Activated CD8-positive, alpha-beta memory T cell treated with anti-CD3 and anti-CD28 coated beads for 36 hours (primary cell): Measurements from ENCODE around the gene STARD13. TPM values are rescaled to one million over a fixed set of nuclear protein-coding genes. Genes with fewer than 3 reads are reported as not detected.

Source experiments
- CTCF ChIA-PET: fragments of 350-600 bp; sonication (Branson Sonifier 250); formaldehyde crosslinking; loops from one replicate; lab custom pipeline; 2021; ENCODE audit warnings: antibody characterized with exemption; lab: Charles Lee
- POLR2A ChIA-PET: fragments of 350-600 bp; sonication (Branson Sonifier 250); formaldehyde crosslinking; loops from one replicate; lab custom pipeline; 2021; ENCODE audit warnings: antibody characterized with exemption; lab: Charles Lee
- total RNA-seq, 2 experiments: library from RNA; stranded (reverse); gene quantifications; one replicate each; pipeline ENCODE4 v1.2.3, GENCODE V29; 2021

The STARD13 gene
- total RNA-seq, 2 experiments from 2014 or later: 0.19 to 0.23 TPM

DNA sequence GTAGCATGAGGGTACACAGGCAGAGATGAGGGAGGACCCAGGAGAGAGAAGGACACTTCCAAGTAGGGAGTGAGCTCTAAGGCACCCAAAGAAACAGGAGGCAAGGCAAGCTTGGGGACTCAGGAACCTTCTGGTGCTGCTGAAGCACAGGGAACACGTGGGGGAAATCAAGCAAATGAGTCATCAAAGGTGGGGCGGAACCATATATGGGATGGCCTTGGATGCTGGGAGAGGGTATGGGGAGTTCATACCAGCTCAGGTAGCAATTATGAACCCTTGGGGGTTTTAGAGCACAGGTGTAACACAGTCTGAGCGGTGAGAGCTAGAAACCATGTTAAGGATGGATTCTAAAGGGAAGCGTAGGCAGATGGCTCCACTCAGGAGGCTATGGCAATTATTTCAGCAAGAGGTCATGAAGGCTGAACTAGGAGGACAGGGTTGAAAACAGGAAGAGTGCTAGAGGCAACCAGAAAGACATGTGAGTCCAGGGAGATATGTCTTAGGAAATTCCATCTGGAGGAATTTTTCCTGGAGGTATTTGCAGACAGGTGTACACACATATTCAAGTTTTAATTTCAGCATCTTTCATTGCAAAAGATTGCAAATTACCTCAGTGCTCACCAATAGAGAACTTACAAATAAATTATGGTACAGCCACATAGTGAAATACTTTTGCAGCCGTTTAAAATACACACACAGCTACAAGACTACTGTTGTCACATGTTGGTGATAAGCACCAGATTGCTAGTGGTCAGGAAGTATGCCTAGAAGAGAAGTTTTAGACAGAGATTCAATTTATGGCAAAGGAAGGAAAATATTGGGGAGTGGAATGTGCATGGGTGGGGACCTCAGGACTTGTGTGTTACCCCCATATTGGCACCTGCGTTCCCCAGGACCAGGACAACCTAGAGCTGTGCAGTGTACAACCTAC is 77.0 kb downstream of the STARD13 start:
- ChIA-PET POLR2A (no interaction called here), CTCF (interaction anchor here (1.3 kb wide), 1 partner anchor 14 kb away, joined by 3 read pairs; no protein-coding TSS in a partner anchor)

DNA sequence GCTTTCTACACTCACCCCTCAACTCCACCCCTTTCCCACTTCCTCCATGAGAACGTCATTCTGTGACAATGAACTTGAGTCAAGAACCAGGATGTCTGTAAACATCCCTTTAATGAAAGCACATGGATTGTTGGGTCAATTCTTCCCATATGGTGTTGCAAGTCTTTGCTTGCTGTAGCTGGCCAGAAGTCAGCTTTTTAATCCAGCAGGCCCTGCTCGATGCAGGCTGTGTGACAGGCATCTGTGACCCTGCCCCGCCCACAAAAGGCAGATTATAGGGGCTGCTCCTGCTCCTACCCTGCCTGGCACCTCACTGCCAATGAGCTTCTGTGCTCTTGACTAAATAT is 78.0 kb downstream of the STARD13 start:
- ChIA-PET CTCF (interaction anchor here (0.5 to 1.3 kb wide), 2 partner anchors 15 to 23 kb away, joined by 3 read pairs; no protein-coding TSS in a partner anchor), POLR2A (interaction anchor here (0.5 kb wide), 1 partner anchor 669 kb away, joined by 3 read pairs; no protein-coding TSS in a partner anchor)

DNA sequence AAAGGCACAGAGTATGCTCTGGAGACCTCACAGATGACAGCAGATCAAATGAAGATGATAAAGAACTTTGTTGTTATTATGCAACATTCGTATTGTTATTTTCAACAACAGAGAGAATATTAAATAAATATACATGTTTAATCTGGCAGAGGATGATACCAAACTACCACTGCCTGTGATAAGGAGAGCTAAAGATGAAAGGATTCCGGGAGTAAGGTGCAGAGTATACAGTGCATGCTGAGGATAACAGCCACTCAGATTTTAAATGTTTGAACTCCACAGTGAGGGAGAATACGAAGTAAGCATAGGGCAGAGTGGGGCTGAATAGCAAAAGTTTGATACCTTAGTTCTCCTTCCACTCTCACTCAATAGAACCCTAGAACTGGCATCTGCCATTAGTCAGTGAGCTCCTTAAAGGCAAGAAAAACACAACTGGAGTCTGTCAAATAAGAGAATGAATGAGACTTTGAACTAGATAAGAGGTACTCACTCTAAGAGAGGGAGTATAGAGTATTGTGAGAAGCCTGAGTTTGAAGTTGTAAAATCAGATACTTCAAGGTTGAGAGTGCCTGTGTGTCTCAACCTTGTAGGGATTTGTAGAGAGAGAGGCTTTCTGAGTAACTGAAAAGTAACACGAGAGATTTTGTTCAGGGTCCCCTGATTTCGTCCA is 78.5 kb downstream of the STARD13 start:
- CTCF ChIA-PET: interaction anchor here (0.5 to 1.3 kb wide), 2 partner anchors 15 to 23 kb away, joined by 3 read pairs; no protein-coding TSS in a partner anchor
- POLR2A ChIA-PET: interaction anchor here (0.5 kb wide), 1 partner anchor 668 kb away, joined by 3 read pairs; no protein-coding TSS in a partner anchor

DNA sequence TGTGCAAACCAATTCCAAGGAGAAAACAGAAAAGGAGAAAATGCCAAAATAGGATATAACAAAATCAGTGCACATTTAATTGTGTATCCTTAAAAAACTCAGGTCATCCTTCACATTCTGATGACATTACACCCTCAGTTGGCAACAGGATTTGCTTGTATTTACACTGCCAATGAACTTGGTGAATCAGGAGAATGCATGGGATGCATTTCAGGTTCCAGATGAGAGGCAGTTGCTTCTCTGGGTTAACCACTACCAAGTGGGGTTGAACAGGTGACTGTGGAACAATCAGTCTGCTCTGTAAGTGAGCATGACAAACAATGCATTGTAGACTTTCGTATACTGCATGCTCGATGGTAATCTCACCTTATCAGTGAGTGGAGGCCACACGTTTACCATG is 79.1 kb downstream of the STARD13 start:
- ChIA-PET CTCF (no interaction called here), POLR2A (no interaction called here)

DNA sequence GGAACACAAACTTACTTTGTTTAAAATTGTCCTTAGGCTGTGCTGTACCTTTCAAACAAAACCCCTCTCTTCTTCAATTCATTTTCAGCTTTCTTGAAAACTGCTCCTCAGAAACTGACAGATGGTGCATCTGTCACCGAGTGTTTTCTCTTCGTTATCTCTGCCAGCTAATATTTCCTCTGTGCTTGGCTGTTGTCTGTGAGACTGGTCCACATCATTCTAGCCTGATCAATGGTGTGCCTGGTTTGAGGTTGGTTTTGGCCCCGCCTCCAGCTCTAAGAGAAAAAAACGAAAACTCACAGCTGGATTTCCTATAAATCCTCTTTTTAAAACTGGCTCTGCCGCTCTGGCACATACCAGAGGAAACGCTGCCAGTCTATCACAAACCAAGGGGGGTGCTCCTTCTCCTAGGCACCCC is 79.7 kb downstream of the STARD13 start:
- POLR2A ChIA-PET: no interaction called here

DNA sequence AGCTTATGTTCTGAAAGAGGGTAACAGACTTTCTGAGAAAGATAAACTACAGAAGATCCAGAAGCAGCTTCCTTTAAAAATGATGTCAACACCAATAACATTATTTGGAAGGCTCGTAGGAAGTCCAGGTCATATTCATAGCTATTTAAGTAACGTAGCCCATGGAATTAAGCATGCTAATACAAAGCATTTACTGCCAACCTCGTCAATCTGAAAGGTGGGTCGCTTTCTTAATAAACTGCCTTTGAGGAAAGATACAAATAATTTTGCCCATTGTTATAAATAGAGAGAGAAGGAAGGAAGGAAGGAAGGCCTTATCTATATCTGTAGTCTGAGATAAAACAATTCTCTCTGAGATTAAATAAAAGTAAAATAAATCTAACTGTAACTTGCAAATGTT is 80.3 kb downstream of the STARD13 start:
- ChIA-PET CTCF (no interaction called here), POLR2A (no interaction called here)

More for the DNA sequence above, 79.7 kb downstream of the STARD13 start:
- CTCF ChIA-PET: no interaction called here

DNA sequence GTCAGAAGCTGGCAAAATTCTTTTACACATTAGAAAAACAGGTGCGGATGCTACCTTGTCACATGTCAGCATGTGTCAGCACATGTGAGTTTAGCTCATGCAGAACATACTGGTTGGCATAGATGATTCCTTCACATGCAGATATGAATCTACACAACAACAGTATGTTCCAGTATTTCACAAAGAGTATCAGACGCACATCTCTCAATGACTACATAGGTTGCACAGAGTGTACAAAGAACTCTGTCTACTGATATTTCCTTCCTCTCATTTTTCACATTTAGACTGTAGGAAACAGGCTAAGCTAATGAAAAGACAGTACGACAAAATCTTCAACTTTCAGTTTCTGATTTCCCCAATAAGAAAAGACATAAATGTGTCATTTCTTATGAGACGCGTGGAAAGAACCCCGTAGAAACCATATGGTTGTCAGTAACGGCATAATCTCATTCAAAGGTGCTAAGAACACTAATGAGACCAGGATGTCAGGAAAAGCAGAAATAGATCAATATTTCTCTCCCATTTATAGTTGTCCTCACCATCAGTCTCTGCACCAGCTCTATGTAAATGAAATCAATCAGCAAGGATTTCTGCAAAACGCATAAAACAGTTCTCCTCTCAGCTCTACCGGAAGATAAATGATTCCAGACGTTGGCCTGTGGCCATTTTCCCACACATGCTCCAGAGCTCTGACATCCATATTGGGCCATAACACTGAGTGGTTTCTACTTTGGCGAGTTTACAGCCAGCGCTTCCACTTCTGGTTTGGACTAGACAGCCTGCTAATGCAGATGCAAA is 81.2 kb downstream of the STARD13 start:
- POLR2A ChIA-PET: no interaction called here
- CTCF ChIA-PET: no interaction called here

DNA sequence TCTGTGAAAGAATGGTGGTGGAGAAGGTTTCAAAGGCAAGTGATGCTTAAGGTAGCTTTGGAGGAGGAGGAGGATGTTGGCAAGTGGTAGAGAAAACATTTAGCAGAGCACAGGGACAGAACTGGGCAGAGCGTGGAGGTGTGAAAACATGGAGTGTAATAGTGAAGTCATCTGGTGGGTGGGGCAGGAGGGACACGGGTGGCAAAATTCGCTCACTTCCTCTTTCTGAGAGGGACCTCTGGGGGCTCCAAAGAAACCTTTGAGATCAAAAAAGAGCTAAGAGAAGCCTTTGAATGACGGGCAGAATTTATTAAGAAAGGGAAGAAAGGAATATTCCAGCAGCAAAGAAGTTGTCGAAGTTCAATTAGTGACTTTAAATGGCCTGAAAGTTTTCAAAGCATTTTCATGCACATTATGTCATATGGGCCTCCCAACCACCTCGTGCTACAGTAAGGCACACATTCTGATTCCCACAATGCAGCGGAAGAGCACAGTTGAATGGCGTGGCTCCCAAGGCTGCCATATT is 82.8 kb downstream of the STARD13 start:
- ChIA-PET POLR2A (no interaction called here), CTCF (no interaction called here)

DNA sequence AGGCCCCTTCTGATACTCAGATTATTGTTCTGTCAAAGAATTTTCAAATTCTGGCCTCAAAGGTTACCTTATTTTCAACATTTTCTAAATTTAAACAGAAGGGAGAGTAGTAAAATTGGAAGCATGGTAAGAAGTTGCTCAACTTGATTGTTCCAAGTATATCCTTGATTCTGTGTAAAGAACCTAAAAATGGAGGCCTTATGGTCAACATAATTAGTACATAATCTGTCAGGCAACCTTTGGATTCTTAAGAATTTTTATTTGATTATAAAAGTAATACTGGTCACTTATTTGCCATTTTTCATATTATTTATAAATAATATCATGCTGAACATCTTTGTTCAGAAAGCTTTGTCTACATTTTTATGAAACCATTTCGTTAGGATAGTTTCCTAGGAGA is 83.9 kb downstream of the STARD13 start:
- POLR2A ChIA-PET: no interaction called here
- CTCF ChIA-PET: no interaction called here

DNA sequence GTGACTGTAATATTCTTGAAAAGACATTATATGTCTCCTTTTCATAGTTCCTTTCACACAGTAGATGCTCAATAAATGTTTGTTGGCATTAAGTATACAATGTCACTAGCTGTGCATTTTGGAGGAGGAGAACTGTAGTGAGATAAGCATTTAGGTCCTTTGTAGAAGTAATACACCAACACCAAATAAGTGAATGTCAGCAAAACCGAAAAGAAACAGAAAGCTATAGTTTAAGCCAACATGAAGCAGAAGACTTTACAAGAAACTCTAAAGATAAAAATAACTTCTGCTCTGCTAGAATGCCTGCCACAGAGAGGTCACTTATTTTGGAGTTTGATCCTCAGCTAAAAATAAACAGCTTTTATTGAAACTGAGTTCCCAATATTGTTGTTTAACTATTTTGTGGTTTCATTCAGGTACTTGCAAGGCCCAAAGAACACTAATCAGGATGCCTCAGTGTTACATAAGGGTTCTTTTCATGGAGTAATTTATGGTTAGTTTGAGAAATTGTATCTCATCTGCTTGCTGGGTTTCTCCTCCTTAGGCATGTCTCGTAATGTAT is 86.2 kb downstream of the STARD13 start:
- CTCF ChIA-PET: no interaction called here
- POLR2A ChIA-PET: no interaction called here

DNA sequence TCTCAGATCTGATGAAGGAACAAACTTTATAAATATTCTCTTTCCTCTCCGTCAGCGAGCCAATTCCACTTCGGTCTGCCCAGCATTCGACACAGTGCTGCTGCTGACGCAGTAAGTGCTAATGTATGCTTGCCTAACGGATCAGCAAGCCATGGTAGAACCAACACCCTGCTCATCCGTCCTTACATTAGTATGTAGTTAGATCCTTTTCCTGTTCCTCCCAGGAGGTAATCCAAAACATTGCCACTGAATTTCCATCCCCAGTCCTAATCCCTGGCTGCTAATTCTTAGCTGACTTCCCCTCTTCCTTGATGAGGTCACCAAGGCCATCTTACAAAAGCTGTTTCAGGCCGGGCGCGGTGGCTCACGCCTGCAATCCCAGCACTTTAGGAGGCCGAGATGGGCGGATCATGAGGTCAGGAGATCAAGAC is 88.0 kb downstream of the STARD13 start:
- POLR2A ChIA-PET: no interaction called here
- CTCF ChIA-PET: no interaction called here

DNA sequence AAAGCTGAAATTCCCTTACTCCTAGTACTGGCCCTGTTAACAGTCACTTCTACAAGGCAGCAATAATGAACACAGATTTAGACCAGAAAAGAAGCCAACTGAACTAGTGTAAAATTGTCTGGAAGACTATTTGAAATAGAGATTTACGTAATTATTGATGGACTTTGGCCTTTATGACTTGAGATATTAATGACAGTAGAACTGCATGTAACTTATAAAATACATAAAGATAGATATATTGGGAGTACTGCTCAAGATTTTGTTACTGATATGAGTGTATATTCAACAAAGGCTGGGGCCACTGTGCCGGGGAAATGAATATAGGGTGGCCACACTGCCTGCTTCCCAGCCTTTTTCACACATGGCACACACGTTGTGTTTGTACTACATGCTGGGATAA is 88.8 kb downstream of the STARD13 start:
- POLR2A ChIA-PET: no interaction called here
- CTCF ChIA-PET: no interaction called here

DNA sequence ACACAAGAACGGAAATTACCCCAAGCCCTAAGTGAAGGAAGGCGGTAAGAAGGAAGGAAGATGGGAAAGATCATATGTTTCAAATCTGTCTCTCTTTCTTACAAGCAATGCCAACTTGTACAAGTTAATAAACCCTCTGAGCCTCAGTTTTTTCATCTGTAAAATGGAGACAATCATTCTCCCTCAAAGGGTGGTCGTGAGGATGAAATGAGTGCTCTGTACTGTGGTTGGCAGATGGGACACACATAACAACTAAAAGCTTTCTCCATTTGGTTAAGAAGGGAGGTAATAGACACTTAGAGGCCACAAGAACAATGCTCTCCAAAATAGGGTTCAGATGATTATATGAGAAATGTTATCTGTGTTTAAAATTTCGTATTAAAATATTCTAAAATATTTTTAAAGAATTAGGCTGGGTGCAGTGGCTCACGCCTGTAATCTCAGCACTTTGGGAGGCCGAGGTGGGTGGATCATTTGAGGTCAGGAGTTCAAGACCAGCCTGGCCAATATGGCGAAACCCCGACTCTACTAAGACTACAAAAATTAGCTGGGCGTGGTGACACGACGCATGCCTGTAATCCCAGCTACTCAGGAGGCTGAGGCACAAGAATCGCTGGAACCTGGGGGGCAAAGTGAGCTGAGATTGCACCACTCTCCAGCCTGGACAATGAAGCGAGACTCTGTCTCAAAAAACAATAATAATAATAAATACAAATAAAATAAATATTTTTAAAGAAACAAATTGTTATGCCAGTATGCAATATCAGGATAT is 89.7 kb downstream of the STARD13 start:
- ChIA-PET POLR2A (no interaction called here), CTCF (no interaction called here)

DNA sequence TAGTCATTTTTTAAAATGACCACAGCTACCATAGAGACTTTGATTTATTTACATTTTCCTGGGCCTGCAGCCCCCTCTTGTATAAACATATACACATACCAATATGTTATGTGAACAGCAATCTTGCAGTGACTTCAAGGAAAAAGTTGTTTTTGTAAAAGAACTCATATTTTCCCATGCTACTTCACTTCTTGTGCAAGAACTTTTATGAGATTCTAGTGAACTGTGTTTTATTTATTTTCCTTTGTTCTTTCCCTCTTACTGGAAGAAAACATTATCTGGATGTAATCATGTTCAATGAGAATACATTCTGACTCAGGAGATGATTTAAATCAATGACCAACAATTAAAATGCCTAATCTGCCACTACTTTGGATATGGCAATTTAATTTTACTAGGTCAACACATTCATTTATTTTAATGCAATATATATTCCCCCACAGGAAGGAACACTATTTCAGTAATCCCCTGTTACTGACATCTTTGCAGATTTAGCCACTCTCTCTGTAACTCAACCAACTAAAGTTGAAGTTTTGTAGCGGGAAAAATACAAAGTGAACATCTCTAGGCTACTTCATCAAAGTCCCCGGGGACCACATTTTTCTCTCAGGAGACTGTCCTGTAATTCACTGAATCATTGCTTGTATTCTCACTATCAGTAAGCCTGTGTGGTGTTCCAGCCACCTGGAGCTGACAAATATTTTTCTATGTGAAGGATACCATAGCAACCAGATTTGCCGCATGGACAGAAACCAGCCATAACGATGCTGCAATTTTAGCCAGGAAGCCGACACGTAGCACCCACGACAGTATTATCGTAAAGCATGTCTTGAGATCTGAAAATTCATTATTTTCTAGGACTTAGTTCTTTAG is 90.5 kb downstream of the STARD13 start:
- CTCF ChIA-PET: no interaction called here
- POLR2A ChIA-PET: no interaction called here

DNA sequence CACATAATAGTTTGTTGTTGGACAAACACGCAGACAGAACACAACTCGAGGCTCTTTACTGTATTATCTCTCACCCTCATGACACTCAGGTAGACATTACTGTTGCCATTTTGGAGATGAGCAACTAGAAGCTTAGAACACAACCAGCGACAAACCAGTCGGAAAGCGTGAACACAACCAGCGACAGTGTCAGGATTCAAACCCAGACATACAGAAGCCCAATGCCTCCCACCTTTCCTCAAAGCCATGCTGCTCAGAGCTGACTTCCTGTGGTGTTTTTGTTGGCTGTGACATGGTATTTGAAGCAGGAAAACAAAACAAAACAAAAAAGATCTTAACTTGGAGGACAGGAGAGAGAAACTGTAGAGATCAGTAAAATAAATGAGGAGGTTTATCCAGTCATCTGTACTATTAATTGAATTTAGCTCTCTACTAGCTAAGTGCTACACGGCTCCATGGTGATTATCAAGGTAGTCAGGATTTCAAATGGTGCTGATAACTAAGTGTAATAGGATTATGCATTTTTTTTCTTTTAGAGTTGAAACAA is 92.1 kb downstream of the STARD13 start:
- POLR2A ChIA-PET: no interaction called here
- CTCF ChIA-PET: no interaction called here

DNA sequence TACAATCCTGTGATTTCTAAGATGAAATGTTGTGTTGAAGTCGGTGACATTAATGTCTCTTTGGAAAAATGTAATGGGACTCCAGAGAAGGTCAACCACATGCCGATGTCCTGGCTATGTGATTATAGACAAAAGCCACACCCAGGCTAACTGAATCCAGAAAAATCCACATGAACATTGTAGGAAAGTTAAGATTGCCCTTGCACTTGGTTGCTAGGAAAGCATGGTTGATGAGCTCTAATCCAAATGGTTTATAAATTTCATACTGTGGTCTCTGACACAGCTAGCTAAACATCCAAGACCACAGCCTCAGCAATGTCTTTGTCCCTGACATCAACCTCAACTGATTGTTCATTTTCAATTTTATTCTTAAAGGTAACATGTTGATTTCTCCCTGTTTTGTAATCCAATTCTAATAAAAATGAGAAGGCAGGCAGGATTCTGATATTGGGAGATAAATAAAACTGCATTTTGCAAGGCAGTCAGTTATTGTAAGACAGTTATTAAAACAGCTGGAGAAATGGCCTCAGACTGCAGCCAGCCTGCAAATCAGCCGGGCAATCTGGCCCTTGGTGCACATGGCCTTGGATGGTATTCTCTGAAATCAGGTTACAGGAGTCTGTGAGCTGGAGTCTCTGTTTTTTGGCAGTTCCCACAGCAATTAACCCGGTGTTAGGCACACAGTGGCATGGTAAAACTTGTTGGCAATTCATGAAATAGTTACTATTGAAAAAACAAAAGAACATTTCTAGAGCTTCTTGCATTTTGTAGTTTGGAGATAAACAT is 93.9 kb downstream of the STARD13 start:
- CTCF ChIA-PET: no interaction called here
- POLR2A ChIA-PET: no interaction called here
